Prostate gland (tissue), 2 donors: Measurements from ENCODE around the gene NASP. TPM values are rescaled to one million over a fixed set of nuclear protein-coding genes. Genes with fewer than 3 reads are reported as not detected.

Experiments used
- DNase-seq: peaks from one replicate; pipeline ENCODE4 v3.0.0-alpha.2; 2019; ENCODE audit warnings: low spot score
- H3K27ac ChIP-seq, 2 donors: fragments of 200-600 bp; sonication (generic); 2 replicates each; pipeline ENCODE4 v1.5.1; 2017 to 2019
- H3K27me3 ChIP-seq: fragments of 200-600 bp; sonication (generic); replicated peaks from 2 replicates; pipeline ENCODE4 v1.5.1; 2019; ENCODE audit not compliant: insufficient read depth
- H3K36me3 ChIP-seq, 2 donors: fragments of 200-600 bp; sonication (generic); 1 replicate in 1 of 2; 2 replicates in 1 of 2; pipeline versions ENCODE4 v1.5.1 to v1.8.1; 2017 to 2019
- H3K4me1 ChIP-seq: fragments of 200-600 bp; sonication (generic); replicated peaks from 2 replicates; pipeline ENCODE4 v1.5.1; 2019
- H3K4me3 ChIP-seq, 2 donors: fragments of 200-600 bp; sonication (generic); 2 replicates each; pipeline ENCODE4 v1.5.1; 2017 to 2019
- H3K9me3 ChIP-seq: fragments of 200-600 bp; sonication (generic); 2 replicates; pipeline ENCODE4 v1.5.1; 2017
- POLR2A ChIP-seq: fragments of 450-650 bp; IDR thresholded peaks from one replicate; pipeline ENCODE4 v1.6.1; 2016; ENCODE audit warnings: antibody characterized with exemption, mild to moderate bottlenecking
- POLR2AphosphoS5 ChIP-seq: sonication (generic); formaldehyde crosslinking; IDR thresholded peaks from one replicate; pipeline ENCODE4 v1.6.1; 2017; ENCODE audit warnings: antibody characterized with exemption
- WGBS: methylation state at CpG from one replicate; pipeline ENCODE4 v1.1.5; 2018; 5-methylcytosine and 5-hydroxymethylcytosine counted together
- intact Hi-C: fragments of 100-400 bp; cut with DNase I; formaldehyde crosslinking; loops from one replicate; pipeline ENCODE4 v1.14.2; 2022
- total RNA-seq, 2 donors: library from RNA; depleted of rRNA; stranded (reverse); fragments of >200 nt; gene quantifications; one replicate each; pipeline ENCODE4 v1.1.0, GENCODE V29; 2016
- TF ChIP-seq, protein P1 (sequence below), 4 experiments: fragments of 200-600 bp in 2 of 4; fragments of 450-650 bp in 2 of 4; sonication (generic) in 2 of 4; IDR thresholded peaks; 1 replicate in 3 of 4; 2 replicates in 1 of 4; pipeline ENCODE4 v1.5.1; 2016 to 2019; ENCODE audit warnings: antibody characterized with exemption in 4 of 4, mild to moderate bottlenecking in 2 of 4, moderate library complexity in 2 of 4

The NASP gene
- total RNA-seq, 2 donors from 2014 or later, result 66.5 to 115 TPM

DNA sequence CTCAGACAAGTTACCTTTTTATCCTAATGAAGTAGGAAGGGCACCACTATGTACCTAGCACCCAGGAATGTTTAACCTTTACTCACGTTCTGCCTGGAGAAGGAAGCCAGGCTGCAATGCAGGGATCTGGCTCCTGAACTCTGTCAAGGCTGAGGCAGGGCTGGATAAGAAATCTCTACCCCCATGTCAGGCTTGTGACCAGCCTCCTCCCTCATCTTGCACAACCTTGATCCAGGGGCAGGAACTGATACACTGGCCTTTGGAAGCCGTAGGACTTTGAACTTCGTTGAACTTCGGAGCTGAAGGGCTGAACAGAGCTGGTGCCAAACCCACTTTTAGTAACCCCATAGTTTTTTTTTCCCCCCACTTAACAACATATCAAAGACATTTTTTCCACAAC, 41.2 kb upstream of the NASP start:
- Histone ChIP-seq H3K9me3 (no peaks in the 10 kb centered on the region), H3K36me3 (no peaks in the 10 kb centered on the region), H3K27ac (no peak overlapping the region), H3K27me3 (no peaks in the 10 kb centered on the region), H3K4me3 (no peak overlapping the region), H3K4me1 (no peaks in the 10 kb centered on the region)
- no peak for DNase-seq
- intact Hi-C loops, result no loop called here
- TF ChIP-seq POLR2A, result no peak
- no peak for TF ChIP-seq POLR2AphosphoS5
- TF ChIP-seq, protein P1, sequence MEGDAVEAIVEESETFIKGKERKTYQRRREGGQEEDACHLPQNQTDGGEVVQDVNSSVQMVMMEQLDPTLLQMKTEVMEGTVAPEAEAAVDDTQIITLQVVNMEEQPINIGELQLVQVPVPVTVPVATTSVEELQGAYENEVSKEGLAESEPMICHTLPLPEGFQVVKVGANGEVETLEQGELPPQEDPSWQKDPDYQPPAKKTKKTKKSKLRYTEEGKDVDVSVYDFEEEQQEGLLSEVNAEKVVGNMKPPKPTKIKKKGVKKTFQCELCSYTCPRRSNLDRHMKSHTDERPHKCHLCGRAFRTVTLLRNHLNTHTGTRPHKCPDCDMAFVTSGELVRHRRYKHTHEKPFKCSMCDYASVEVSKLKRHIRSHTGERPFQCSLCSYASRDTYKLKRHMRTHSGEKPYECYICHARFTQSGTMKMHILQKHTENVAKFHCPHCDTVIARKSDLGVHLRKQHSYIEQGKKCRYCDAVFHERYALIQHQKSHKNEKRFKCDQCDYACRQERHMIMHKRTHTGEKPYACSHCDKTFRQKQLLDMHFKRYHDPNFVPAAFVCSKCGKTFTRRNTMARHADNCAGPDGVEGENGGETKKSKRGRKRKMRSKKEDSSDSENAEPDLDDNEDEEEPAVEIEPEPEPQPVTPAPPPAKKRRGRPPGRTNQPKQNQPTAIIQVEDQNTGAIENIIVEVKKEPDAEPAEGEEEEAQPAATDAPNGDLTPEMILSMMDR (IDR thresholded peaks at IDR 0.05), result no peak
- 73% methylated on average over 3 of the region's 4 CpGs for WGBS

DNA sequence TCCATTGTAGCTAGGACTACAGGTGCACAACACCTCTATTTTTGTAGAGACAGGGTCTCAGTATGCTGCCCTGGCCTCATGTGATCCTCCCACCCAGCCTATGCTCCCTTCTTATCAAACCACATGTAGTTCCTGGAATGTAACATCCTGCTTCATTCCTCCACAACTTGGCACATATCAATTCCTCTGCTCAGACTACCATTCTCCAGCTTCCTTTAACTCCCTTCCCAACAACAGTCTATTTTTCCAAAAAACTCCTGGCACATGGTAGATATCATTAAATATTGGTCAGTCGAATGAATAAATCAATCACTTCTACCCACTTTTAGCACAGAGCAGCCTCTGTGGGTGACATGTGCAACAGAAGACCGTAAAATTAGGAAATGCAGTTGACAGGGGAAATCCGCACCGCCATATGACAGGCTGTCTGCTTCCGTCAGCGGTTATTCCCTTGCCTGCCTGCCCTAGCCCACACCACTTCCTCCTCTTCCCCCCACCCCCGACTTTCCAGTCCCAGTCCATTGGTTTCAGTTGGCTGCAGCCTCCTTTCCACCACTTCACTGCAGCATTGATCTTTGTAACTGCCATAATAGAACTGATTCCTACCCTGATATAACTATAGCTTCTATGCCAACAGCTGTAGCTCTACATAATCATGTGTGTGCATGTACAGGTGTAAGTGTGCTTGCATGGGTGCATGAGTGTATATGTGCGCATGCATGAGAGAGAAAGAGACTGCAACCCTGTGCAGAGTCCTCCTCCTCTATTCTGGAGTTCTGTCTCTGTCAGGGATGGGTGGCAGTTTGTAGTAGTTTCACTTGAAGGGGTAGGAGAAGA, 40.0 kb upstream of the NASP start:
- no peak for DNase-seq
- no peaks in the 10 kb centered on the region for H3K36me3 ChIP-seq
- intact Hi-C loops, result no loop called here
- H3K9me3 ChIP-seq, result no peaks in the 10 kb centered on the region
- 46% methylated on average over 8 of the region's 8 CpGs for WGBS
- TF ChIP-seq POLR2A, result no peak
- no peak for TF ChIP-seq POLR2AphosphoS5
- TF ChIP-seq, protein P1 (IDR thresholded peaks at IDR 0.05), result no peak
- H3K27ac ChIP-seq, result no peak overlapping the region
- H3K4me1 ChIP-seq, result no peaks in the 10 kb centered on the region
- no peak overlapping the region for H3K4me3 ChIP-seq
- H3K27me3 ChIP-seq, result no peaks in the 10 kb centered on the region

DNA sequence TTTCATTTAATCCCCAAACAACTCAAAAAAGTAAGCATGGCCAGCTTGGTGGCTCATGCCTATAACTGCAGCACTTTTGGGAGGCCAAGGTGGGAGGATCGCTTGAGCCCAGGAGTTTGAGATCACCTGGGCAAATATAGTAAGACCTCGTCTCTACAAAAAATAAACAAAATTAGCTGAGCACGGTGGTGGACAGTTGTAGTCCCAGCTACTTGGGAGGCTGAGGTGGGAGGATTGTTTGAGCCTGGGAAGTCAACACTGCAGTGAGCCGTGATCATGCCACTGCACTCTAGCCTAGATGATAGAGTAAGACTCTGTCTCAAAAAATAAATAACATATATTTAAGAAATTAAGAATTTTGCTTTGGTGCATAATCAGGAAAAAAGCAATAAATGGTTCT, 39.3 kb upstream of the NASP start:
- H3K27ac ChIP-seq, result no peak overlapping the region
- intact Hi-C loops, result no loop called here
- WGBS, result 79% methylated on average over 4 of the region's 4 CpGs

DNA sequence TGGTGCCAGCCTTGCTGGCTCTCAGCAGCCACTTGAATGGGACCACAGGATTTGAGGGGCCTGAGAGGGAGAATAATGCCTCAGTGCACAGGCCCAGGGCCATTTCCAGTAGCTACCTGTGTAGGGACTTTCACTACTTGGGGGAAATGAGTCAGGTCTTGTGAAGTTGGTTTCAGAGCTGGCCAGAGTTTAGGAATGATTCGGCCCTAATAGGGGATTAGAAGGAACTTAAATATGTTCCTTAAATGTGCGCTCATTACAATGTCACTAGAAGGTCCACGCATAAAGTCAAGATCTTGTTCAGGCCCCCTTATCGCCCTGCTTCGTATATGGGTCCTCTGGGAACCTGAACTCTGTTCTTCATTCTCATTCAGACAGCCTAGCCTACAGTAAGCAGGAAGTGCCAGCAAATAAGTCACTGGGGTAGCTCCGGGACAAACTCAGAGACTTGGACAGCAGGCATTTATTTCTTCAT, 38.8 kb upstream of the NASP start:
- Histone ChIP-seq H3K9me3 (no peaks in the 10 kb centered on the region), H3K27me3 (no peaks in the 10 kb centered on the region), H3K27ac (no peak overlapping the region), H3K4me1 (no peaks in the 10 kb centered on the region), H3K4me3 (no peak overlapping the region), H3K36me3 (no peaks in the 10 kb centered on the region)
- DNase-seq, result no peak
- intact Hi-C loops, result no loop called here
- 57% methylated on average over 6 of the region's 6 CpGs for WGBS
- TF ChIP-seq, protein P1 (IDR thresholded peaks at IDR 0.05), result no peak
- TF ChIP-seq POLR2A (no peak), POLR2AphosphoS5 (no peak)

More for the DNA sequence above, 39.3 kb upstream of the NASP start:
- H3K4me1 ChIP-seq, result no peaks in the 10 kb centered on the region
- TF ChIP-seq, protein P1 (IDR thresholded peaks at IDR 0.05), result no peak
- TF ChIP-seq POLR2A, result no peak
- TF ChIP-seq POLR2AphosphoS5, result no peak
- H3K4me3 ChIP-seq, result no peak overlapping the region
- H3K9me3 ChIP-seq, result no peaks in the 10 kb centered on the region
- no peak for DNase-seq
- H3K36me3 ChIP-seq, result no peaks in the 10 kb centered on the region
- H3K27me3 ChIP-seq, result no peaks in the 10 kb centered on the region
